GM18861 (cell line): Measurements from ENCODE around the gene CSRP2.
A peak's percentile ranks its signal among the peaks of the same experiment; 100 is the strongest.

Source experiments
- ATAC-seq: cut with Tn5 transposase; IDR thresholded peaks from one replicate; pipeline ENCODE4 v1.9.1; 2021; ENCODE audit not compliant: unreplicated experiment

The CSRP2 gene

GRCh38 chr12:76878899-76879709 is at the start of gene CSRP2:
Gene CSRP2, minus strand, starts transcription at chr12:76879019. Its CDS starts 12,759 bp downstream, at chr12:76866260.
- peak; percentile 84 for ATAC-seq

- ATAC-seq, result peak; percentile 46
Measured at GRCh38 chr12:76927170-76927784, 48.5 kb upstream of the CSRP2 start.

GRCh38 chr12:76925135-76925534 is 46.3 kb upstream of the CSRP2 start:
- no peak for ATAC-seq

GRCh38 chr12:76922866-76923265 is 44.0 kb upstream of the CSRP2 start:
- ATAC-seq, result no peak

GRCh38 chr12:76921891-76922664 is 43.3 kb upstream of the CSRP2 start:
- ATAC-seq, result no peak

GRCh38 chr12:76921100-76921471 is 42.3 kb upstream of the CSRP2 start:
- ATAC-seq, result no peak

GRCh38 chr12:76920172-76921099 is 41.6 kb upstream of the CSRP2 start:
- peak; percentile 71 for ATAC-seq

GRCh38 chr12:76919383-76920171 is 40.8 kb upstream of the CSRP2 start:
- ATAC-seq, result no peak

- no peak for ATAC-seq
Measured at GRCh38 chr12:76916170-76916540, 37.3 kb upstream of the CSRP2 start.

GRCh38 chr12:76915361-76916169 is 36.7 kb upstream of the CSRP2 start:
- no peak for ATAC-seq

- no peak for ATAC-seq
Measured at GRCh38 chr12:76914102-76914859, 35.5 kb upstream of the CSRP2 start.

GRCh38 chr12:76909290-76909689 is 30.5 kb upstream of the CSRP2 start:
- no peak for ATAC-seq

GRCh38 chr12:76908303-76909017 is 29.6 kb upstream of the CSRP2 start:
- no peak for ATAC-seq

GRCh38 chr12:76901628-76902380 is 23.0 kb upstream of the CSRP2 start:
- no peak for ATAC-seq

GRCh38 chr12:76899522-76899921 is 20.7 kb upstream of the CSRP2 start:
- ATAC-seq, result no peak

GRCh38 chr12:76898442-76898841 is 19.6 kb upstream of the CSRP2 start:
- no peak for ATAC-seq

- ATAC-seq, result no peak
Measured at GRCh38 chr12:76896274-76896673, 17.5 kb upstream of the CSRP2 start.
